ENCODE results near the gene POU2F2.

The POU2F2 gene

DNA sequence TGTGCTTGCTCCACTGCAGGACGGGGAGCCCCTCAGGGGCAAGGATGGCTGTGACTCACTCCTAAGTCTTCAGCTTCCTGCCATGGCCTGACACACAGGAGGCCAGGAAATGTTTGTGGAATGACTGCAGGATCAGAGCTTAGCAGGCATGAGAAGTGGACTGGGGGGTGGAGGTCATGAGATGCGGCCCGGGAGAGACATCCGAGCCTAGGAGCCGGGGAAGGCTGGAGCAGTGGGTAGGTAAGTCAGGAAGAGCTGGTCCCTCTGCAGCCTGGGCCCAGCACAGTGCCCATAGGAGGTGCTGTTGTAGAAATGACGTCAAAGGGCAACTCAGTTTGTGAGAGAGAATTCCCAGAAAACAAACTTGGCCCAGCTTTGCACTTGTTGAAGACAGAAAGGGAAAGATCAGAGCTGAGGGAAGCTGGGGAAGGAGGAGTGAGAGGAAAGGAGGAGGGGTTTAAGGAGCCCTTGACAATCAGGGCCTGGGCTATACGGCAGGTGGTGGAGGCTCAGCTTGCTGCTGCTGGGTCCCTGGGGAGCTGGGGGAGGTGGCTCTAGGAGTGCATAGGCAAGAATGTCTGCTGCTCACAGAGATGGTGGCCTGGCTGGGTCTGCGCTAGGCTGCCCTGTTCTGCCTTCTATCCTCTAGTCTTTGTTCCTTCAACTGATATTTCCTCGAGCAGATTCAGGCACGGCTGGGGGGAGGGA, 18.5 kb downstream of the POU2F2 start:
- DNase-seq (ENCODE audit: low read depth) = peak; percentile 98
- TF ChIP-seq, protein P1, sequence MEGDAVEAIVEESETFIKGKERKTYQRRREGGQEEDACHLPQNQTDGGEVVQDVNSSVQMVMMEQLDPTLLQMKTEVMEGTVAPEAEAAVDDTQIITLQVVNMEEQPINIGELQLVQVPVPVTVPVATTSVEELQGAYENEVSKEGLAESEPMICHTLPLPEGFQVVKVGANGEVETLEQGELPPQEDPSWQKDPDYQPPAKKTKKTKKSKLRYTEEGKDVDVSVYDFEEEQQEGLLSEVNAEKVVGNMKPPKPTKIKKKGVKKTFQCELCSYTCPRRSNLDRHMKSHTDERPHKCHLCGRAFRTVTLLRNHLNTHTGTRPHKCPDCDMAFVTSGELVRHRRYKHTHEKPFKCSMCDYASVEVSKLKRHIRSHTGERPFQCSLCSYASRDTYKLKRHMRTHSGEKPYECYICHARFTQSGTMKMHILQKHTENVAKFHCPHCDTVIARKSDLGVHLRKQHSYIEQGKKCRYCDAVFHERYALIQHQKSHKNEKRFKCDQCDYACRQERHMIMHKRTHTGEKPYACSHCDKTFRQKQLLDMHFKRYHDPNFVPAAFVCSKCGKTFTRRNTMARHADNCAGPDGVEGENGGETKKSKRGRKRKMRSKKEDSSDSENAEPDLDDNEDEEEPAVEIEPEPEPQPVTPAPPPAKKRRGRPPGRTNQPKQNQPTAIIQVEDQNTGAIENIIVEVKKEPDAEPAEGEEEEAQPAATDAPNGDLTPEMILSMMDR (conservative IDR thresholded peaks at IDR 0.05; ENCODE audit: control insufficient read depth, insufficient read depth, low read depth, low read length) = peak; percentile 36
- peak overlapping the region; percentile 10 for H3K4me3 ChIP-seq (ENCODE audit: control insufficient read depth, low read depth, low read length)

DNA sequence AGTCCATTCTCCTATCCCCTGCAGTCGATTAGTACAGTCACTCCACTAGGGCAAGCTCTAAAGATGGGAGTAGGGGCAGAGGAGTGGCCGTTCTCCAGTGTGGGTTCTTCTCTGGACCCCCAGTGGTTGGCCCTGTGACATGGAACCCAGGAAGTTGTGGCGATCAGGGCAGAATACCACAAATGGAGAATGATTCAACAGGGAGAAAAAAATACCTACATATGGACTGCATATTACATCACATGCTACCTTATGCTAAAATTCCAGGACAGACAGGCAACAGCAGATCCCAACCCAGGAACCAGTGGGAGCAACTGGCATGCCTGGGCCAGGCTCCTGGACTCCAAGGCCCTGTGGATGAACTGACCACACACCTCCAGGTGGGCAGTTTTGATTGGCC, 20.4 kb downstream of the POU2F2 start:
- peak; percentile 65 for DNase-seq (ENCODE audit: low read depth)
- no peak overlapping the region for H3K4me3 ChIP-seq (ENCODE audit: control insufficient read depth, low read depth, low read length)
- TF ChIP-seq, protein P1 (conservative IDR thresholded peaks at IDR 0.05; ENCODE audit: control insufficient read depth, insufficient read depth, low read depth, low read length) = no peak

DNA sequence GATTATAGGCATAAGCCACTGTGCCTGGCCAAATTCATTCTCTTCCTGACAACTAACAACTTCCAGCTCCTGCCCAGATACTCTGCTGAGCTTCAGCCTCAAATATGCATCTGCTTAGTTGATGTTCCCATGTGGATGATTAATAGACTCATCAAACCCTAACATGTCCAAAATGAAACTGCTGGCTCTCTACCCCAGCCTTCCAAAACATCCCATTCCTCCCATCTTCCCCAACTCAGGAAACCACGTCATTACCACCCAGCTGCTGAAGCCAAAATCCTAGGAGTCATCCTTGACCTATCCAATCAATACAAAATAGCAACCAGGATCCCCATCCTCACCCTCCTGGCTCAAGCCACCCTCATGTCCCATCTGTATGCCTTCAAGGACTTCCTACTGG, 20.9 kb downstream of the POU2F2 start:
- peak; percentile 97 for DNase-seq (ENCODE audit: low read depth)
- no peak overlapping the region for H3K4me3 ChIP-seq (ENCODE audit: control insufficient read depth, low read depth, low read length)
- TF ChIP-seq, protein P1 (conservative IDR thresholded peaks at IDR 0.05; ENCODE audit: control insufficient read depth, insufficient read depth, low read depth, low read length) = no peak

DNA sequence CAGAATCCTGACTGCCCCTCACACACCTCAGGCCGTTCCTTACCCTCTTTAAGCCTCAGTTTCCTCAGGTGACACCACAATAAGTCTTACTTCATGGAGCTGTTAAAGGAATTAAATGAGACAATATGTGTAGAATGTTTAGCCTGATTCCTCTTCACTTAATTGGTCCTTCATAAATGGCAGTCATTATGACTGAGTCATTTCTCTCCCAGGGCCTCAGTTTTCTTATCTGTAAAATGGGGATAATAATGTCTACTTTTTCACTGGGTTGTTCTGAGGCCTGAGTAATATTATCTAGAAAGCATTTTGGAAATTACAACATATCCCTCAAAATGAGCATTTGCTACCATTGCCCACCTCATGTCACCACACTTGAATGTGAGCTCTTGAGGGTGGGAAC, 21.6 kb downstream of the POU2F2 start:
- no peak for DNase-seq (ENCODE audit: low read depth)
- TF ChIP-seq, protein P1 (conservative IDR thresholded peaks at IDR 0.05; ENCODE audit: control insufficient read depth, insufficient read depth, low read depth, low read length) = no peak
- no peak overlapping the region for H3K4me3 ChIP-seq (ENCODE audit: control insufficient read depth, low read depth, low read length)

DNA sequence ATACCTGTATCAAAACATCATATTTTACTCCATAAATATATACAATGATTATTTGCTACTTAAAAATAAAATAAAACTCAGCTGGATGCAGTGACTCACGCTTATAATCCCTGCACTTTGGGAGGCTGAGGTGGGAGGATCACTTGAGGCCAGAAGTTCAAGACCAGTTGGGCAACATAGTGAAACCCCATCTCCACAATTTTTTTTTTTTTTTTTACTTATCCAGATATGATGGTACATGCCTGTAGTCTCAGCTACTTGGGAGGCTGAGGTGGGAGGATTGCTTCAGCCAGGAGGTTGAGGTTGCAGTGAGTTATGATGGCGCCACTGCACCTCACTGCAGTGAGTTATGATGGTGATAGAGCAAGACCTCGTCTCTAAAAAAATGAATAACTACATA, 22.4 kb downstream of the POU2F2 start:
- H3K4me3 ChIP-seq (ENCODE audit: control insufficient read depth, low read depth, low read length) = no peak overlapping the region
- DNase-seq (ENCODE audit: low read depth) = no peak
- TF ChIP-seq, protein P1 (conservative IDR thresholded peaks at IDR 0.05; ENCODE audit: control insufficient read depth, insufficient read depth, low read depth, low read length) = no peak

DNA sequence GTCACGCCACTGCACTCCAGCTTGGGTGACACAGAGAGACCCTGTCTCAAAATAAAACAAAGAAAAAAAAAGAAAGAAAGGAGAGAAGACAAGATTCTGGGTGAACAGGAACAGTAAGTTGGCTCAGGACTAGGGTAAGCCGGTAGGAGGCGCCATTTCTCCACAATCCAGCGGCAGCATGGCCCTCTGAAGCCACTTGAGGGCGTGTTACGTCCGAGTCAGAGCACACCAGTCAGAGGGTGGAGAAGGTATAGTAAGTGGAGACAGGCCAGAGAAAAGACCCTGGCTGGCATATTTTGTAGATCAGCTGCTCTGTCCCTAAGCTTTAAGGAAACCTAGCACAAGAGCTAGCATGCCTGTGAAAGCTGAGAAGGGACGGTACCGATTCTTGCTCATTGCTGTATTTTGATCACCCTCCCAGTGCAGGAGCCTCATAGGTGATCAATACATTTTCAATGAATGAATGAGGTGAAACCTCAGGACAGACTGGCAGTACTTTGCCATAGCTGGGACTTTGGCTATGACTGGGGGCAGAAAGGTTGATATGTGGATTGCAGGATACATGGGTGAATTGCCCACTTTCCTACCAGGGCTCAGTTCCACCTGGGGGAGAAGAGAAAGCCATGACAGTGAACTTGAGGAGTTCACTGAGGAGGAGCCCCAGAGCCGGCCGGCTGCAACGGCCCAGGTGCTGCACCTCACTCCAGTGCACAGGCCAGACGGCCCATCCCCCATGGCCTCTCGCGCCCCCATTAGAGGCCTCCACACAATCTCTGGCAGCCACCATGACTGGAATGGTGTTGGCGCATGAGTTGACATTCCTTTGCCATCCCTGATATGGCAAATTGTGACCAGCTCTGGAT, 23.5 kb downstream of the POU2F2 start:
- peak; percentile 92 for DNase-seq (ENCODE audit: low read depth)
- TF ChIP-seq, protein P1 (conservative IDR thresholded peaks at IDR 0.05; ENCODE audit: control insufficient read depth, insufficient read depth, low read depth, low read length) = peak; percentile 100
- H3K4me3 ChIP-seq (ENCODE audit: control insufficient read depth, low read depth, low read length) = no peak overlapping the region

Data from fibroblast of mammary gland (primary cell).